Lung (tissue), 13 donors: ENCODE data around the gene LAMP2. TPM values are rescaled to one million over a fixed set of nuclear protein-coding genes. Genes with fewer than 3 reads are reported as not detected.

ENCODE experiments used
- ATAC-seq: fragments of 200-7000 bp; cut with Tn5 transposase; one replicate; pipeline ENCODE4 v1.9.1; 2020; ENCODE audit warnings: moderate number of reproducible peaks; ENCODE audit not compliant: insufficient read depth, low FRiP score
- DNase-seq, 3 donors: peaks; one replicate each; pipeline ENCODE4 v3.0.0-alpha.2; 2013 to 2017
- H3K27ac ChIP-seq, 2 donors: one replicate each; pipeline ENCODE4 v1.5.1; 2013; ENCODE audit warnings: mild to moderate bottlenecking in 2 of 2, moderate library complexity in 2 of 2, control low read depth in 1 of 2, inconsistent platforms in 1 of 2, low read depth in 1 of 2, low read length in 1 of 2
- H3K27me3 ChIP-seq, 3 donors: one replicate each; pipeline ENCODE4 v1.5.1; 2013; ENCODE audit warnings: low read length in 2 of 3; ENCODE audit not compliant: control insufficient read depth in 3 of 3, insufficient read depth in 3 of 3
- H3K36me3 ChIP-seq, 4 donors: one replicate each; pipeline ENCODE4 v1.5.1; 2013; ENCODE audit warnings: low read length in 4 of 4, mild to moderate bottlenecking in 1 of 4, moderate library complexity in 1 of 4; ENCODE audit not compliant: control insufficient read depth in 4 of 4, insufficient read depth in 4 of 4
- H3K4me1 ChIP-seq, 5 donors: one replicate each; pipeline ENCODE4 v1.5.1; 2013; ENCODE audit warnings: low read length in 5 of 5, mild to moderate bottlenecking in 2 of 5, moderate library complexity in 1 of 5; ENCODE audit not compliant: control insufficient read depth in 5 of 5, insufficient read depth in 5 of 5
- H3K4me3 ChIP-seq: one replicate; pipeline ENCODE4 v1.5.1; 2013; ENCODE audit warnings: mild to moderate bottlenecking, control low read depth, moderate library complexity
- H3K9ac ChIP-seq, 2 donors: one replicate each; pipeline ENCODE4 v1.5.1; 2013; ENCODE audit warnings: low read length in 2 of 2, control low read depth in 1 of 2; ENCODE audit not compliant: insufficient read depth in 1 of 2
- H3K9me3 ChIP-seq, 4 donors: one replicate each; pipeline ENCODE4 v1.5.1; 2013; ENCODE audit warnings: low read length in 3 of 4, mild to moderate bottlenecking in 1 of 4, moderate library complexity in 1 of 4; ENCODE audit not compliant: control insufficient read depth in 4 of 4, insufficient read depth in 3 of 4
- WGBS, 2 donors: extraction: QIAGEN DNeasy Blood & Tissue Kit; methylation state at CpG; one replicate each; pipeline ENCODE4 v1.1.7; 2013; 5-methylcytosine and 5-hydroxymethylcytosine counted together
- polyA plus RNA-seq, 2 donors: library from polyadenylated mRNA; stranded (reverse); fragments of 200-250 nt; gene quantifications; one replicate each; pipeline ENCODE4 v1.2.1, GENCODE V29; 2013
- small RNA-seq: library from RNA; depleted of rRNA; stranded (forward); fragments of <200 nt; gene quantifications from one replicate; pipeline ENCODE3, GENCODE V24; 2014; ENCODE audit warnings: low replicate concordance
- total RNA-seq, 2 donors: library from RNA; depleted of rRNA in 1 of 2; stranded (reverse); fragments of >200 nt in 1 of 2; gene quantifications; one replicate each; pipeline ENCODE4 v1.2.1, GENCODE V29; 2014 to 2021
- TF ChIP-seq, protein P1 (sequence below): IDR thresholded peaks from 2 replicates; pipeline ENCODE4 v1.5.1; 2012; ENCODE audit warnings: mild to moderate bottlenecking; ENCODE audit errors: control extremely low read depth, extremely low read depth
- donor health status: control.
- donor health status: control.
- donor health status: Bipolar disorder and iron deficiency.
- donor health status: healthy.
- donor health status: DM: yes; HTN: yes; CAD: no.

Gene LAMP2
- total and polyA plus RNA-seq, 4 donors = 35.0 to 102 (median 98.6) TPM

DNA sequence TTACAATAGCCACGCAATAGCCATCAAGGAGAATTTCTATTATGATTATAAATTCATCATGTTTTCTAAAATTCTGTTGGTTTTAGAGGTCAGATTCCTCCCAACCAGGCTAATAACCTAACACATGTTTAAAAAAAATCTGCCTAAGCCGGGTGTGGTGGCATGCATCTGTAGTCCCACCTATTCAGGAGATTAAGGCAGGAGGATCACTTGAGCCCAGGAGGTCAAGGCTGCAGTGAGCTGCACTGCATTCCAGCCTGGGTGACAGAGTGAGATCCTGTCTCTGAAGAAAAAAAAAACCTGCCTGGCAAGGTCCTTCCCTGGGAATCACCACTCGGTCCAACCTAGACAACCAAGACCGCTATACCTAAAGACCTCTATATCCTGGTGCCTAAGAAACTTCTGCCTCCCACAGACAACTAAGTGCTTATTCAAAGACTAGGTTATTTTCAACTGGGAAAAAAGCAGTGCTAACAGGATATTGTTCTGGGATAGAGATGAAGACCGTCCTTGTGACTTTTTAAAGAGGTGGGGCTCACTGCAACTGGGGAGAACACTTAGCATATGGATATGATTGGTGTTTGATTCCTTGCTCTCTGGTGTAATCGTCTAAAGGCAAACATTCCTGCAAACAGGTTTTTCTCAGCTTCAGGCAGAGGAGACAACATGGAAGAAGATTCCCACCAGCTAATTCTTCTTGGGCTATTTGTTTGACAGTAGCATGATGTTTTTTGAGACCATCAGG is 89.0 kb downstream of the LAMP2 start:
- Histone ChIP-seq H3K27me3 (peaks cover 0 to 2% (median 0%) of the 10 kb centered on the region in 3 donors), H3K4me1 (no peaks in the 10 kb centered on the region), H3K9ac (no peak overlapping the region), H3K4me3 (no peak overlapping the region), H3K9me3 (no peaks in the 10 kb centered on the region), H3K27ac (no peak overlapping the region), H3K36me3 (no peaks in the 10 kb centered on the region)
- DNase-seq (no peak), ATAC-seq (no peak)
- TF ChIP-seq, protein P1, sequence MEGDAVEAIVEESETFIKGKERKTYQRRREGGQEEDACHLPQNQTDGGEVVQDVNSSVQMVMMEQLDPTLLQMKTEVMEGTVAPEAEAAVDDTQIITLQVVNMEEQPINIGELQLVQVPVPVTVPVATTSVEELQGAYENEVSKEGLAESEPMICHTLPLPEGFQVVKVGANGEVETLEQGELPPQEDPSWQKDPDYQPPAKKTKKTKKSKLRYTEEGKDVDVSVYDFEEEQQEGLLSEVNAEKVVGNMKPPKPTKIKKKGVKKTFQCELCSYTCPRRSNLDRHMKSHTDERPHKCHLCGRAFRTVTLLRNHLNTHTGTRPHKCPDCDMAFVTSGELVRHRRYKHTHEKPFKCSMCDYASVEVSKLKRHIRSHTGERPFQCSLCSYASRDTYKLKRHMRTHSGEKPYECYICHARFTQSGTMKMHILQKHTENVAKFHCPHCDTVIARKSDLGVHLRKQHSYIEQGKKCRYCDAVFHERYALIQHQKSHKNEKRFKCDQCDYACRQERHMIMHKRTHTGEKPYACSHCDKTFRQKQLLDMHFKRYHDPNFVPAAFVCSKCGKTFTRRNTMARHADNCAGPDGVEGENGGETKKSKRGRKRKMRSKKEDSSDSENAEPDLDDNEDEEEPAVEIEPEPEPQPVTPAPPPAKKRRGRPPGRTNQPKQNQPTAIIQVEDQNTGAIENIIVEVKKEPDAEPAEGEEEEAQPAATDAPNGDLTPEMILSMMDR = no peak
- WGBS, 2 donors = 58 to 91% methylated on average over 6 of the region's 6 CpGs

DNA sequence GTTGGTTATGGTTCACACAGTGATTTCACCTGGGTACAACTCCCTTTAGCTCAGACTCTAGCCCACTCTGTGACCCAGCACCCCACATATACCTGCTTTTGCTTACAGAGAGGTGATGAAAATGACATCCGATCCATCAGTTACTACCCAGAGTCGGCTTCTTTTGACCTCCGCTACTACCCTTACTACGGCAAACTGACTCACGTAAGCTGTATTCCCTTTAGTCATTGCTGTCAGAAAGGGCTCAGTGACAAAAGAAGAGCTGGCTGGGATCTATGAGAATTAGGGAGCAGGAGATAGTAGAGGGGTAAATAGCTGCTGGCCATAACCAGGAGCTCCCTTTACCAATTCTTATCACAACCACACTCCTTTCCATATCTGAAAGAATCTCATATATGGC is 90.5 kb downstream of the LAMP2 start:
- ATAC-seq = no peak
- no peak overlapping the region for H3K4me3 ChIP-seq
- no peak overlapping the region for H3K27ac ChIP-seq
- WGBS, 2 donors = 89 to 98% methylated on average over 5 of the region's 5 CpGs
- peaks cover 0 to 2% (median 0%) of the 10 kb centered on the region in 3 donors for H3K27me3 ChIP-seq
- no peaks in the 10 kb centered on the region for H3K9me3 ChIP-seq
- DNase-seq = no peak
- no peaks in the 10 kb centered on the region for H3K4me1 ChIP-seq
- H3K36me3 ChIP-seq = no peaks in the 10 kb centered on the region
- TF ChIP-seq, protein P1 = no peak
- no peak overlapping the region for H3K9ac ChIP-seq

Small RNAs within 50 kb of the gene (small RNA-seq; reads per million reads assigned to genes)
- gene RNU7-37P = not detected

Other genes with a start within 250 kb of the LAMP2 start
- 10 to 100 TPM; 10.6 to 21.0 TPM for gene ZBTB33, start 218.5 kb downstream of the LAMP2 start, total RNA-seq
- gene ZBTB33, start 218.5 kb downstream of the LAMP2 start, polyA plus RNA-seq = 1 to 10 TPM; 3.1 to 5.3 TPM
- gene TMEM255A, start 157.8 kb downstream of the LAMP2 start, total RNA-seq = under 1 TPM; 0.54 to 0.80 TPM
- gene TMEM255A, start 157.8 kb downstream of the LAMP2 start, polyA plus RNA-seq = under 1 TPM; 0.20 to 0.37 TPM
- not detected for gene ATP1B4, start 107.2 kb downstream of the LAMP2 start, total RNA-seq
- gene ATP1B4, start 107.2 kb downstream of the LAMP2 start, polyA plus RNA-seq = not detected
- 10 to 100 TPM; 32.2 to 61.2 TPM for gene CUL4B, start 91.7 kb upstream of the LAMP2 start, total RNA-seq
- gene CUL4B, start 91.7 kb upstream of the LAMP2 start, polyA plus RNA-seq = 10 to 100 TPM; 15.2 to 16.4 TPM
- gene MCTS1, start 134.8 kb upstream of the LAMP2 start, total RNA-seq = 10 to 100 TPM; 22.6 to 35.4 TPM
- 10 to 100 TPM; 42.2 to 43.2 TPM for gene MCTS1, start 134.8 kb upstream of the LAMP2 start, polyA plus RNA-seq
- 10 to 100 TPM; 19.3 to 28.2 TPM for gene C1GALT1C1, start 160.8 kb upstream of the LAMP2 start, total RNA-seq
- 10 to 100 TPM; 20.1 to 31.4 TPM for gene C1GALT1C1, start 160.8 kb upstream of the LAMP2 start, polyA plus RNA-seq